ENCODE data around the gene KCNQ1.

Gene KCNQ1

GRCh38 chr11:2774173-2775082 lies 329.6 kb downstream of the KCNQ1 start:
- Histone ChIP-seq H2AFZ (ENCODE audit: low read depth, low read length, severe bottlenecking) (no peak overlapping the region), H3K9me3 (ENCODE audit: insufficient read depth, low read length) (no peaks in the 10 kb centered on the region), H3K27ac (ENCODE audit: low read depth, low read length) (no peak overlapping the region), H3K9me2 (replicated peaks; ENCODE audit: insufficient read depth, low read length) (no peaks in the 10 kb centered on the region), H4K20me1 (ENCODE audit: low read depth, low read length) (no peaks in the 10 kb centered on the region), H3K4me3 (ENCODE audit: insufficient read depth, low read length, poor library complexity, severe bottlenecking) (no peak overlapping the region), H3K27me3 (ENCODE audit: low read length) (no peaks in the 10 kb centered on the region), H3K36me3 (ENCODE audit: low read length) (no peaks in the 10 kb centered on the region), H3F3A (ENCODE audit: insufficient read depth) (no peaks in the 10 kb centered on the region), H3K4me2 (ENCODE audit: low read depth, low read length, poor library complexity, severe bottlenecking) (no peak overlapping the region), H3K9ac (ENCODE audit: low read length) (no peak overlapping the region), H3K79me2 (ENCODE audit: insufficient read depth, low read length) (no peaks in the 10 kb centered on the region)
- TF ChIP-seq EZH2phosphoT487 (conservative IDR thresholded peaks at IDR 0.05; ENCODE audit: low read length) (no peak), CTCF (IDR thresholded peaks at IDR 0.05; ENCODE audit: insufficient read depth, low read length, poor library complexity, severe bottlenecking) (no peak)

DNA sequence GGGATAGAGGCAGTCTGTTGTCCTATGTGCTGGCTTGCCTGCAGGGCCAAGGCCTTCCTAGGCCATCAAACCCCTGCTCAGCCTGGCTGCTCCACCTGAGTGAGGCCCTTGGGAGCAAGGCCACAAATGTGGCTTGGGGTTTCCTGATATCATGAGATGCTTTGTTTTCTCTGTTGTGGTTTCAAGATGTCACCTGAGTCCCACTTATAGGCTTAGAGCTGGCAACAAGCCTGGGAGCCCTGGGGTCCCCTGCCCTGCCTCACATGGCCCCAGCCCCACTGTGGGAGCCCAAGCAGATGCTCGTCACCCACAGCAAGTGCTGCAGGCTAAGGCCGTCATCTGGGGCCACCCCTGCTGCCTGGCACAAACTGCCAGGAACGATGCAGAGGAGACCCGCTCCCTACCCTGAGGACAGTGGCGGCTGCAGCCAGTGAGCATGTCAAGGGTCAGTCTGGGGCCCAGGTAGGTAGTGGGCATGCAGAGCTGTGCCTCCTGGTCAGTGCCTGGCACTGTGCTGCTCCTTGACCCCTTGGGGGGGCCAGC lies 330.3 kb downstream of the KCNQ1 start:
- no peak for TF ChIP-seq CTCF (IDR thresholded peaks at IDR 0.05; ENCODE audit: insufficient read depth, low read length, poor library complexity, severe bottlenecking)
- no peak for TF ChIP-seq EZH2phosphoT487 (conservative IDR thresholded peaks at IDR 0.05; ENCODE audit: low read length)
- H3K4me3 ChIP-seq (ENCODE audit: insufficient read depth, low read length, poor library complexity, severe bottlenecking) = no peak overlapping the region
- no peaks in the 10 kb centered on the region for H3K9me3 ChIP-seq (ENCODE audit: insufficient read depth, low read length)
- no peak overlapping the region for H2AFZ ChIP-seq (ENCODE audit: low read depth, low read length, severe bottlenecking)
- H3K4me2 ChIP-seq (ENCODE audit: low read depth, low read length, poor library complexity, severe bottlenecking) = no peak overlapping the region
- H3K36me3 ChIP-seq (ENCODE audit: low read length) = no peaks in the 10 kb centered on the region
- H3K9ac ChIP-seq (ENCODE audit: low read length) = no peak overlapping the region
- H3K9me2 ChIP-seq (replicated peaks; ENCODE audit: insufficient read depth, low read length) = no peaks in the 10 kb centered on the region
- H3K79me2 ChIP-seq (ENCODE audit: insufficient read depth, low read length) = no peaks in the 10 kb centered on the region
- H4K20me1 ChIP-seq (ENCODE audit: low read depth, low read length) = no peaks in the 10 kb centered on the region
- H3K27ac ChIP-seq (ENCODE audit: low read depth, low read length) = no peak overlapping the region
- H3K27me3 ChIP-seq (ENCODE audit: low read length) = no peaks in the 10 kb centered on the region
- no peaks in the 10 kb centered on the region for H3F3A ChIP-seq (ENCODE audit: insufficient read depth)

GRCh38 chr11:2775626-2776350 lies 331.0 kb downstream of the KCNQ1 start:
- TF ChIP-seq EZH2phosphoT487 (conservative IDR thresholded peaks at IDR 0.05; ENCODE audit: low read length) = no peak
- TF ChIP-seq CTCF (IDR thresholded peaks at IDR 0.05; ENCODE audit: insufficient read depth, low read length, poor library complexity, severe bottlenecking) = no peak
- no peaks in the 10 kb centered on the region for H3F3A ChIP-seq (ENCODE audit: insufficient read depth)
- no peak overlapping the region for H3K4me2 ChIP-seq (ENCODE audit: low read depth, low read length, poor library complexity, severe bottlenecking)
- H3K36me3 ChIP-seq (ENCODE audit: low read length) = no peaks in the 10 kb centered on the region
- H3K9ac ChIP-seq (ENCODE audit: low read length) = no peak overlapping the region
- no peak overlapping the region for H3K4me3 ChIP-seq (ENCODE audit: insufficient read depth, low read length, poor library complexity, severe bottlenecking)
- no peaks in the 10 kb centered on the region for H3K27me3 ChIP-seq (ENCODE audit: low read length)
- H3K9me2 ChIP-seq (replicated peaks; ENCODE audit: insufficient read depth, low read length) = no peaks in the 10 kb centered on the region
- no peaks in the 10 kb centered on the region for H3K79me2 ChIP-seq (ENCODE audit: insufficient read depth, low read length)
- no peak overlapping the region for H3K27ac ChIP-seq (ENCODE audit: low read depth, low read length)
- no peaks in the 10 kb centered on the region for H3K9me3 ChIP-seq (ENCODE audit: insufficient read depth, low read length)
- H4K20me1 ChIP-seq (ENCODE audit: low read depth, low read length) = no peaks in the 10 kb centered on the region
- H2AFZ ChIP-seq (ENCODE audit: low read depth, low read length, severe bottlenecking) = no peak overlapping the region
